WERI-Rb-1 (cell line): ENCODE results near the gene SLC2A11.
A peak's percentile ranks its signal among the peaks of the same experiment; 100 is the strongest.

Experiments used
- DNase-seq: peaks from one replicate; pipeline ENCODE4 v3.0.0-alpha.2; 2020
- H3K27ac ChIP-seq: fragments of 250-450 bp; sonication (Bioruptor Pico); 2 replicates; pipeline ENCODE4 v1.5.1; 2020; ENCODE audit warnings: mild to moderate bottlenecking, moderate library complexity
- H3K27me3 ChIP-seq: fragments of 250-450 bp; sonication (Bioruptor Pico); 2 replicates; pipeline ENCODE4 v1.5.1; 2021; ENCODE audit warnings: mild to moderate bottlenecking, low read depth, moderate library complexity; ENCODE audit not compliant: insufficient read depth, severe bottlenecking
- H3K36me3 ChIP-seq: fragments of 250-450 bp; sonication (Bioruptor Pico); 2 replicates; pipeline ENCODE4 v1.5.1; 2020; ENCODE audit warnings: mild to moderate bottlenecking, moderate library complexity
- H3K4me3 ChIP-seq: 2 replicates; pipeline ENCODE4 v1.5.1; 2011; ENCODE audit warnings: low read depth, mild to moderate bottlenecking, control low read depth, low read length
- H3K9me3 ChIP-seq: fragments of 250-450 bp; sonication (Bioruptor Pico); 2 replicates; pipeline ENCODE4 v1.5.1; 2021; ENCODE audit warnings: mild to moderate bottlenecking, moderate library complexity; ENCODE audit not compliant: severe bottlenecking
- CTCF ChIP-seq: IDR thresholded peaks from 2 replicates; pipeline ENCODE4 v1.5.1; 2011; ENCODE audit warnings: low read depth, mild to moderate bottlenecking, control low read depth, inconsistent platforms, low read length

The SLC2A11 gene

GRCh38 chr22:23883658-23884057 is 26.0 kb downstream of the SLC2A11 start:
- no peaks in the 10 kb centered on the region for H3K9me3 ChIP-seq
- no peak for DNase-seq
- H3K36me3 ChIP-seq: peaks cover 38% of the 10 kb centered on the region
- no peak for TF ChIP-seq CTCF
- H3K27ac ChIP-seq: peak overlapping the region; percentile 85
- no peak overlapping the region for H3K4me3 ChIP-seq
- no peaks in the 10 kb centered on the region for H3K27me3 ChIP-seq

- Histone ChIP-seq H3K4me3 (no peak overlapping the region), H3K27ac (peak overlapping the region; percentile 85), H3K36me3 (peaks cover 34% of the 10 kb centered on the region), H3K9me3 (no peaks in the 10 kb centered on the region), H3K27me3 (no peaks in the 10 kb centered on the region)
- DNase-seq: peak; percentile 92
- no peak for TF ChIP-seq CTCF
Measured at GRCh38 chr22:23884140-23884539, 26.5 kb downstream of the SLC2A11 start.

- no peak for DNase-seq
- H3K27ac ChIP-seq: peak overlapping the region; percentile 77
- peak; percentile 37; the same call in 1 of the 2 replicates for TF ChIP-seq CTCF
Measured at GRCh38 chr22:23888615-23889401, 31.1 kb downstream of the SLC2A11 start.

GRCh38 chr22:23889620-23890019 is 31.9 kb downstream of the SLC2A11 start:
- Histone ChIP-seq H3K36me3 (peaks cover 9% of the 10 kb centered on the region), H3K9me3 (no peaks in the 10 kb centered on the region), H3K27ac (peak overlapping the region; percentile 77), H3K27me3 (no peaks in the 10 kb centered on the region), H3K4me3 (no peak overlapping the region)
- peak; percentile 37 for DNase-seq
- TF ChIP-seq CTCF: no peak

More at GRCh38 chr22:23888615-23889401, 31.1 kb downstream of the SLC2A11 start:
- Histone ChIP-seq H3K9me3 (no peaks in the 10 kb centered on the region), H3K36me3 (peaks cover 10% of the 10 kb centered on the region), H3K4me3 (no peak overlapping the region), H3K27me3 (no peaks in the 10 kb centered on the region)

GRCh38 chr22:23891726-23892125 is 34.1 kb downstream of the SLC2A11 start:
- H3K27me3 ChIP-seq: no peaks in the 10 kb centered on the region
- no peak overlapping the region for H3K4me3 ChIP-seq
- peaks cover 21% of the 10 kb centered on the region for H3K36me3 ChIP-seq
- TF ChIP-seq CTCF: no peak
- H3K9me3 ChIP-seq: no peaks in the 10 kb centered on the region
- H3K27ac ChIP-seq: 0 out of 2 replicates have a peak overlapping the region, but pooled peaks have one; percentile 4
- no peak for DNase-seq

GRCh38 chr22:23892130-23892529 is 34.5 kb downstream of the SLC2A11 start:
- Histone ChIP-seq H3K27ac (no peak overlapping the region), H3K4me3 (no peak overlapping the region), H3K27me3 (no peaks in the 10 kb centered on the region), H3K9me3 (no peaks in the 10 kb centered on the region), H3K36me3 (peaks cover 25% of the 10 kb centered on the region)
- TF ChIP-seq CTCF: no peak
- no peak for DNase-seq
